CD4-positive, alpha-beta T cell (primary cell): Measurements from ENCODE around the gene TAF4. TPM values are rescaled to one million over a fixed set of nuclear protein-coding genes. Genes with fewer than 3 reads are reported as not detected.

Source experiments
- ATAC-seq: fragments of 200-7000 bp; cut with Tn5 transposase; one replicate; pipeline ENCODE4 v1.10.0; 2022; ENCODE audit warnings: mild to moderate bottlenecking; ENCODE audit not compliant: poor library complexity
- CTCF ChIA-PET: fragments of 350-600 bp; sonication (Branson Sonifier 250); formaldehyde crosslinking; loops from one replicate; lab custom pipeline; 2021; ENCODE audit warnings: antibody characterized with exemption, inconsistent platforms; lab: Charles Lee
- POLR2A ChIA-PET: fragments of 350-600 bp; sonication (Branson Sonifier 250); formaldehyde crosslinking; loops from one replicate; lab custom pipeline; 2021; ENCODE audit warnings: antibody characterized with exemption, inconsistent platforms; lab: Charles Lee
- DNase-seq, 14 experiments: peaks; one replicate each; pipeline ENCODE4 v3.0.0-alpha.2; 2013 to 2020; ENCODE audit warnings: mixed read lengths in 2 of 14
- H3K27ac ChIP-seq, 2 donors: one replicate each; pipeline versions ENCODE4 v1.5.1 to v1.7.0; 2013; ENCODE audit warnings: low read length in 2 of 2, low read depth in 1 of 2, mild to moderate bottlenecking in 1 of 2
- H3K27me3 ChIP-seq, 2 experiments: 1 replicate in 1 of 2; 2 replicates in 1 of 2; pipeline versions ENCODE4 v1.6.1 to v1.7.0; 2013; ENCODE audit warnings: low read length in 2 of 2, control low read depth in 1 of 2, mild to moderate bottlenecking in 1 of 2, moderate library complexity in 1 of 2; ENCODE audit not compliant: insufficient read depth in 2 of 2, control insufficient read depth in 1 of 2
- H3K36me3 ChIP-seq: one replicate; pipeline ENCODE4 v1.6.1; 2013; ENCODE audit warnings: low read length, control low read depth; ENCODE audit not compliant: insufficient read depth
- H3K4me1 ChIP-seq: one replicate; pipeline ENCODE4 v1.6.1; 2013; ENCODE audit warnings: low read length, control low read depth; ENCODE audit not compliant: insufficient read depth
- H3K4me3 ChIP-seq: one replicate; pipeline ENCODE4 v1.5.1; 2013; ENCODE audit warnings: mild to moderate bottlenecking, low read length, moderate library complexity
- H3K9me3 ChIP-seq, 2 experiments: 1 replicate in 1 of 2; 2 replicates in 1 of 2; pipeline versions ENCODE4 v1.6.1 to v1.7.0; 2013; ENCODE audit warnings: low read length in 2 of 2, mild to moderate bottlenecking in 2 of 2, control low read depth in 1 of 2, moderate library complexity in 1 of 2; ENCODE audit not compliant: control insufficient read depth in 1 of 2, insufficient read depth in 1 of 2
- H3K27ac Mint-ChIP-seq: one replicate; pipeline ENCODE4 v1.8.0; 2020; ENCODE audit warnings: mixed read lengths
- H3K27me3 Mint-ChIP-seq: one replicate; pipeline ENCODE4 v1.8.0; 2021; ENCODE audit warnings: mixed read lengths
- H3K36me3 Mint-ChIP-seq: one replicate; pipeline ENCODE4 v1.8.0; 2021; ENCODE audit warnings: low read depth, mixed read lengths
- H3K4me1 Mint-ChIP-seq: one replicate; pipeline ENCODE4 v1.8.0; 2021; ENCODE audit warnings: low read depth, mixed read lengths
- H3K4me3 Mint-ChIP-seq: one replicate; pipeline ENCODE4 v1.8.0; 2020; ENCODE audit warnings: mild to moderate bottlenecking, mixed read lengths
- H3K9me3 Mint-ChIP-seq: one replicate; pipeline ENCODE4 v1.8.0; 2020; ENCODE audit warnings: mixed read lengths
- intact Hi-C, 2 experiments: fragments of 100-400 bp; cut with DNase I in 1 of 2; cut with micrococcal nuclease in 1 of 2; formaldehyde crosslinking; loops; one replicate each; pipeline versions ENCODE4 v1.15.1 to v1.9.0; 2023 to 2025; cut with DNase I, micrococcal nuclease
- total RNA-seq, 174 experiments: library from RNA in 2 of 174; stranded (reverse) in 2 of 174; gene quantifications; one replicate each; pipeline ENCODE4 v1.2.3 and lab custom pipeline; 2021 to 2026
- TF ChIP-seq, protein P1 (sequence below): fragments of 200-600 bp; IDR thresholded peaks from one replicate; pipeline ENCODE4 v1.8.0; 2022; ENCODE audit warnings: antibody characterized with exemption, mild to moderate bottlenecking

TAF4 gene
- total RNA-seq, 2 experiments from 2014 or later = 11.1 to 12.5 TPM

DNA sequence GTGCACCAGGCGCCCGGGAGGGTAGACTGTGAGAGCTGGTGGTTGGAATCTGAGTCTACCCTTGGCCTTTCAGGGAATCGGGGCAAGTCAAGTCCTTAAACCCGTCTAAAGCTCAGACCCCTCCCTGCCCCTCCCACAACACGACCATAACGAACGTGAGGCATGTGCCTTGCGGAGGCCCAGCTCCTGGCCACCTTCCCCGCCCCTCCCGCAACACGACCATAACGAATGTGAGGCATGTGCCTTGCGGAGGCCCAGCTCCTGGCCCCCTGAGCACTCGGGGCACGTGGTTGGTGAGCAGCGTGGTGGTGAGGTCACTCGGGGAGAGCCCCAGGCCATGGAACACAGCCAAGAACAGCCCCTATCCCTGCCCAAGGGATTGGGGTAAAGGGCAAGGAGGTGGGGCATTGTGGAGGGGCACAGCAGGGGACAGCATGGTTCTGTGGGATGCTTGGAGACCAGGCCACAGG, 132.2 kb downstream of the TAF4 start:
- Histone ChIP-seq H3K27me3 (no peaks in the 10 kb centered on the region), H3K4me1 (no peaks in the 10 kb centered on the region), H3K4me3 (no peak overlapping the region), H3K9me3 (peaks cover 0 to 13% of the 10 kb centered on the region in 2 experiments), H3K27ac (no peak overlapping the region), H3K36me3 (no peaks in the 10 kb centered on the region)
- no peak overlapping the region for H3K27ac Mint-ChIP-seq
- H3K27me3 Mint-ChIP-seq = no peaks in the 10 kb centered on the region
- H3K4me1 Mint-ChIP-seq = no peaks in the 10 kb centered on the region
- ChIA-PET POLR2A (no interaction called here), CTCF (no interaction called here)
- DNase-seq (no peak), ATAC-seq (no peak)
- TF ChIP-seq, protein P1, sequence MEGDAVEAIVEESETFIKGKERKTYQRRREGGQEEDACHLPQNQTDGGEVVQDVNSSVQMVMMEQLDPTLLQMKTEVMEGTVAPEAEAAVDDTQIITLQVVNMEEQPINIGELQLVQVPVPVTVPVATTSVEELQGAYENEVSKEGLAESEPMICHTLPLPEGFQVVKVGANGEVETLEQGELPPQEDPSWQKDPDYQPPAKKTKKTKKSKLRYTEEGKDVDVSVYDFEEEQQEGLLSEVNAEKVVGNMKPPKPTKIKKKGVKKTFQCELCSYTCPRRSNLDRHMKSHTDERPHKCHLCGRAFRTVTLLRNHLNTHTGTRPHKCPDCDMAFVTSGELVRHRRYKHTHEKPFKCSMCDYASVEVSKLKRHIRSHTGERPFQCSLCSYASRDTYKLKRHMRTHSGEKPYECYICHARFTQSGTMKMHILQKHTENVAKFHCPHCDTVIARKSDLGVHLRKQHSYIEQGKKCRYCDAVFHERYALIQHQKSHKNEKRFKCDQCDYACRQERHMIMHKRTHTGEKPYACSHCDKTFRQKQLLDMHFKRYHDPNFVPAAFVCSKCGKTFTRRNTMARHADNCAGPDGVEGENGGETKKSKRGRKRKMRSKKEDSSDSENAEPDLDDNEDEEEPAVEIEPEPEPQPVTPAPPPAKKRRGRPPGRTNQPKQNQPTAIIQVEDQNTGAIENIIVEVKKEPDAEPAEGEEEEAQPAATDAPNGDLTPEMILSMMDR = no peak
- H3K9me3 Mint-ChIP-seq = no peaks in the 10 kb centered on the region
- H3K4me3 Mint-ChIP-seq = no peak overlapping the region
- intact Hi-C loops = no loop called here
- no peaks in the 10 kb centered on the region for H3K36me3 Mint-ChIP-seq

DNA sequence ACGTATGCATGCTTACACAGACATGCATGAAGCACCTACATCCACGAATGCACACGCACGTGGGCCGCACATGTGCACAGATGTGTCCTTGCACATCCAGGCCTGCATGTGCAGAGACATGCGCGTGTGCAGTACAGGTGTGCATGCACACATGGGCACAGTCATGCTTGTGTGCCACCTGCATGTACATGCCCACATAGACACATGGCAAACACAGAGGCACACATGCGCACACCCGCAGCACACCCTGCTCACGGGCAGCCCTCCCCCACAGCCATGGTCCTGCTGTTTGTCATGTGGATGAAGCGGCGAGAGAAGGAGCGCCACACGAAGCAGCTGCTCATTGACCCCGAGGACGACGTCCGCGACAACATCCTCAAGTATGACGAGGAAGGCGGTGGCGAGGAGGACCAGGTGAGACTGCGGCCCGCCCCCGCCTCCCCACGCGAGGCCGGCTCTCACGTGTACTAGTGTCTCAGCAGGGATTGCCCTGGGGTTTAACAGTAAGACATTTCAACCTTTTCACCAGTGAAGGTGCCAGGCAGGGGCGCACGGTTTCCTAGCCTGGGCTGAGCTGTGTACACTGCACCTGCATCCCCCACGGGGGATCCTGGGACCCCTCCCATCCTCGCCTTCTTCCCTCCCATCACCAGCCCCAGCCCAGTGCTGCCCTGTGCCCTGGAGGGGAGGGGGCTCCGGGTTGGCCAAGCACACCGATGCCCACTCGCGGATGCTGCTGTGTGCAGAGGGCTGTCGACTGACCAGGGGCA, 132.8 kb downstream of the TAF4 start:
- no peak overlapping the region for H3K4me3 Mint-ChIP-seq
- ATAC-seq = no peak
- intact Hi-C loops = no loop called here

DNA sequence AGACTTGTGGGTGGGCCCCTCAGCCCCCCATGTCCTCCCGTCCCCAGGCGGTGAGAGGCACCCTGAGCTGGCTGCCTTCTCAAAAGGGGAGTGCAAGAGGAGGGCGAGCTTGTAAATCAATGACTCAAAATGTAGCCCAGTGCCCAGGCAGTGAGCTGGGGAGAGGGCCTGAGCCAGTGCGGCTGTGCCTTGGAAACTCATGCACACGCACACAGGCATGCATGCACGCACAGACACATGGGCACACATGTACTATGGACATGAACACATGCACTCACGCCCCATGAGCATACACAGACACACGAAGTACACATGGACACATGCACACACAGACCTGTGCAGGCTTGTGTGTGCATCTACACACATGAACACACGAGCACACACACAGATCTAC, 133.5 kb downstream of the TAF4 start:
- no peak for DNase-seq
- no peak overlapping the region for H3K27ac ChIP-seq
- no peak overlapping the region for H3K27ac Mint-ChIP-seq
- no peaks in the 10 kb centered on the region for H3K36me3 Mint-ChIP-seq
- TF ChIP-seq, protein P1 = no peak
- peaks cover 0 to 26% of the 10 kb centered on the region in 2 experiments for H3K9me3 ChIP-seq
- H3K36me3 ChIP-seq = no peaks in the 10 kb centered on the region
- no peaks in the 10 kb centered on the region for H3K9me3 Mint-ChIP-seq
- no peaks in the 10 kb centered on the region for H3K27me3 ChIP-seq
- ChIA-PET CTCF (no interaction called here), POLR2A (no interaction called here)
- H3K4me3 ChIP-seq = no peak overlapping the region
- H3K4me3 Mint-ChIP-seq = no peak overlapping the region
- no peaks in the 10 kb centered on the region for H3K4me1 Mint-ChIP-seq
- no peak for ATAC-seq
- intact Hi-C loops = no loop called here
- H3K27me3 Mint-ChIP-seq = no peaks in the 10 kb centered on the region
- no peaks in the 10 kb centered on the region for H3K4me1 ChIP-seq

More for the DNA sequence above, 132.8 kb downstream of the TAF4 start:
- no peaks in the 10 kb centered on the region for H3K4me1 ChIP-seq
- H3K4me3 ChIP-seq = no peak overlapping the region
- no peak overlapping the region for H3K27ac Mint-ChIP-seq
- H3K4me1 Mint-ChIP-seq = no peaks in the 10 kb centered on the region
- H3K36me3 ChIP-seq = no peaks in the 10 kb centered on the region
- TF ChIP-seq, protein P1 = no peak
- no peaks in the 10 kb centered on the region for H3K9me3 Mint-ChIP-seq
- ChIA-PET POLR2A (no interaction called here), CTCF (no interaction called here)
- no peak overlapping the region for H3K27ac ChIP-seq
- H3K27me3 ChIP-seq = no peaks in the 10 kb centered on the region
- no peak for DNase-seq
- peaks cover 0 to 19% of the 10 kb centered on the region in 2 experiments for H3K9me3 ChIP-seq
- H3K27me3 Mint-ChIP-seq = no peaks in the 10 kb centered on the region
- H3K36me3 Mint-ChIP-seq = no peaks in the 10 kb centered on the region
